Activated CD4-positive, alpha-beta T cell treated with anti-CD3 and anti-CD28 coated beads, Interleukin-2, Interleukin-6, amounts not matched to agents 100 ng/mL and 50 ng/mL, durations not matched to agents 16 hours and 8 hours (primary cell): ENCODE data around the gene TGOLN2.
"Not testable (repeated sequence)": the region's sequence is repeated elsewhere in the genome, so short reads cannot be mapped to it uniquely, and the experiment has no call there.

ENCODE experiments used
- DNase-seq: peaks from one replicate; pipeline ENCODE4 v3.0.0-alpha.2; 2020

The TGOLN2 gene

GRCh38 chr2:85334928-85335327 lies 7.1 kb upstream of the TGOLN2 start:
- no peak for DNase-seq

GRCh38 chr2:85333877-85334276 lies 6.1 kb upstream of the TGOLN2 start:
- DNase-seq = not testable (repeated sequence)

GRCh38 chr2:85330839-85331636 lies 3.2 kb upstream of the TGOLN2 start:
- peak; percentile 67 for DNase-seq

- not testable (repeated sequence) for DNase-seq
Observed at GRCh38 chr2:85329701-85330100, 1.9 kb upstream of the TGOLN2 start.

- no peak for DNase-seq
Observed at GRCh38 chr2:85329181-85329651, 1.4 kb upstream of the TGOLN2 start.

GRCh38 chr2:85327160-85327821 lies 498 bp downstream of the TGOLN2 start:
- peak; percentile 69 for DNase-seq

- peak; percentile 83 for DNase-seq
Observed at GRCh38 chr2:85326406-85327159, 1.2 kb downstream of the TGOLN2 start.

- no peak for DNase-seq
Observed at GRCh38 chr2:85325466-85325811, 2.4 kb downstream of the TGOLN2 start.

- no peak for DNase-seq
Observed at GRCh38 chr2:85324639-85325465, 2.9 kb downstream of the TGOLN2 start.

GRCh38 chr2:85323988-85324367 lies 3.8 kb downstream of the TGOLN2 start:
- DNase-seq = not testable (repeated sequence)

- no peak for DNase-seq
Observed at GRCh38 chr2:85323351-85323987, 4.3 kb downstream of the TGOLN2 start.

- DNase-seq = no peak
Observed at GRCh38 chr2:85319796-85320195, 8.0 kb downstream of the TGOLN2 start.

GRCh38 chr2:85318222-85319074 lies 9.3 kb downstream of the TGOLN2 start:
- DNase-seq = peak; percentile 48

- not testable (repeated sequence) for DNase-seq
Observed at GRCh38 chr2:85315921-85316320, 11.9 kb downstream of the TGOLN2 start.

GRCh38 chr2:85314884-85315242 lies 12.9 kb downstream of the TGOLN2 start:
- no peak for DNase-seq

- no peak for DNase-seq
Observed at GRCh38 chr2:85312404-85312803, 15.4 kb downstream of the TGOLN2 start.

- no peak for DNase-seq
Observed at GRCh38 chr2:85310330-85310729, 17.5 kb downstream of the TGOLN2 start.

- DNase-seq = no peak
Observed at GRCh38 chr2:85309699-85310321, 18.0 kb downstream of the TGOLN2 start.

GRCh38 chr2:85308896-85309555 lies 18.8 kb downstream of the TGOLN2 start:
- no peak for DNase-seq

GRCh38 chr2:85308201-85308600 lies 19.6 kb downstream of the TGOLN2 start:
- no peak for DNase-seq
